SK-N-SH treated with all-trans-retinoic acid at 6 μM for 48 hours (cell line): Measurements from ENCODE around the gene HES1.

Experiments
- ARNTL ChIP-seq: fragments of 450-650 bp; formaldehyde crosslinking; IDR thresholded peaks from 2 replicates; pipeline ENCODE4 v1.5.0; 2020; ENCODE audit warnings: low read depth, mild to moderate bottlenecking, moderate library complexity, borderline replicate concordance
- ISL1 ChIP-seq: fragments of 250-450 bp; sonication (Bioruptor Pico); IDR thresholded peaks from 2 replicates; pipeline ENCODE4 v2.1.2; 2022; ENCODE audit warnings: mild to moderate bottlenecking, moderate library complexity
- ZNF565 ChIP-seq: fragments of 450-650 bp; formaldehyde crosslinking; conservative IDR thresholded peaks from 2 replicates; pipeline ENCODE4 v1.5.0; 2020; ENCODE audit warnings: low read depth, mild to moderate bottlenecking, moderate library complexity
- TF ChIP-seq, protein P1 (sequence below): fragments of 250-450 bp; sonication (Bioruptor Pico); IDR thresholded peaks from 2 replicates; pipeline ENCODE4 v1.8.0; 2020; ENCODE audit warnings: mild to moderate bottlenecking, moderate library complexity, borderline replicate concordance

DNA sequence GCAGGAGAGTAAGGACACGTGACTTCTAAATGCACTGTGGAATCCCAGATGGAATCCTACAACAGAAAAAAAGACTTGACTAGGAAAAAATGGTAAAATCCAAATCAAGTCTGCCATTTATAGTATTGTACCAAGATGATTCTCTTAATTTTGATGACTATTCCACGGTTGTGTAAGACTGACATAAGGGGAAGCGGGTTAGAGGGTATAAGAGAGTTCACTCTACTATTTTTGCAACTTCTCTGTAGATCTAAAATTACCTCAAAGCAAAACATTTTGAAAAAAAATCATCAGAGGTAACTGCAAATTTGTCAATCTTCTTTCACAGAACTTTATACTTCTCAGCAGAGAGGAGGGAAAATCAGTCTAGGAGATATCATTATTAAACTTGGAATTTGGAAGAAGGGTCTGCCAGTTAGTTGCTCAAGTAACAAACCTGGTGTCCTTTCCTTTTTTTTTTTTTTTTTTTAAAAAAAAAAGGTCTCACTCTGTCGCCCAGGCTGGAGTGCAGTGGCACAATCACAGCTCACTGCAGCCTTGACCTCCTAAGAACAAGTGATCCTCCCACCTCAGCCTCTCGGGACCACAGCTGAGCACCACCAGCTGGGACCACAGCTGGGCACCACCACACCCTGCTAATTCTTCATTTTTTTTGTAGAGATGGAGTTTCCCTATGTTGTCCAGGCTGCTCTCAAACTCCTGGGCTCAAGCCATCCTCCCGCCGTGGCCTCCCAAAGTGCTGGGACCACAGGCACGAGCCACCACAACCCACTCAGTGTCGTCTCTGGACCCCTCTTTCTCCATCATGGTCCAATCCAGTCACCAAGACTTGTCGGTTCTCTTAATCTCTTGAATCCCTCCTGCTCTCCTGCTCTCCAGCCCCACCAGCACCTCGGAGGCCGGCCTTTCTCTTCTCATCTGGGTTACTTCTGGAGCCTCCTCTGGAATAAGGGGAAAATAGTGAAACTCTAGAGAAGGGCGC is 14.9 kb upstream of the HES1 start:
- TF ChIP-seq, protein P1, sequence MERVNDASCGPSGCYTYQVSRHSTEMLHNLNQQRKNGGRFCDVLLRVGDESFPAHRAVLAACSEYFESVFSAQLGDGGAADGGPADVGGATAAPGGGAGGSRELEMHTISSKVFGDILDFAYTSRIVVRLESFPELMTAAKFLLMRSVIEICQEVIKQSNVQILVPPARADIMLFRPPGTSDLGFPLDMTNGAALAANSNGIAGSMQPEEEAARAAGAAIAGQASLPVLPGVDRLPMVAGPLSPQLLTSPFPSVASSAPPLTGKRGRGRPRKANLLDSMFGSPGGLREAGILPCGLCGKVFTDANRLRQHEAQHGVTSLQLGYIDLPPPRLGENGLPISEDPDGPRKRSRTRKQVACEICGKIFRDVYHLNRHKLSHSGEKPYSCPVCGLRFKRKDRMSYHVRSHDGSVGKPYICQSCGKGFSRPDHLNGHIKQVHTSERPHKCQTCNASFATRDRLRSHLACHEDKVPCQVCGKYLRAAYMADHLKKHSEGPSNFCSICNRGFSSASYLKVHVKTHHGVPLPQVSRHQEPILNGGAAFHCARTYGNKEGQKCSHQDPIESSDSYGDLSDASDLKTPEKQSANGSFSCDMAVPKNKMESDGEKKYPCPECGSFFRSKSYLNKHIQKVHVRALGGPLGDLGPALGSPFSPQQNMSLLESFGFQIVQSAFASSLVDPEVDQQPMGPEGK = no peak
- TF ChIP-seq ARNTL (CRISPR knock-in tag) (no peak), ISL1 (CRISPR knock-in tag) (no peak), ZNF565 (CRISPR knock-in tag) (no peak)
